HL-60 (cell line): ENCODE results near the gene FZD2.

Experiments used
- DNase-seq, 2 experiments: peaks; one replicate each; pipeline ENCODE4 v3.0.0-alpha.2; 2010 to 2020; ENCODE audit warnings: low read depth in 1 of 2, low spot score in 1 of 2
- H3K27ac ChIP-seq: fragments of 250-450 bp; sonication (Bioruptor Pico); replicated peaks from 2 replicates; pipeline ENCODE4 v1.5.1; 2020; ENCODE audit warnings: mild to moderate bottlenecking, moderate library complexity
- H3K27me3 ChIP-seq: fragments of 250-450 bp; sonication (Bioruptor Pico); 2 replicates; pipeline ENCODE4 v1.5.1; 2021; ENCODE audit warnings: mild to moderate bottlenecking, moderate library complexity; ENCODE audit not compliant: insufficient read depth, poor library complexity, severe bottlenecking
- H3K4me3 ChIP-seq: replicated peaks from 2 replicates; pipeline ENCODE4 v1.5.1; 2011; ENCODE audit warnings: mild to moderate bottlenecking, control low read depth, low read length; ENCODE audit not compliant: insufficient read depth
- CTCF ChIP-seq: IDR thresholded peaks from one replicate; pipeline ENCODE4 v1.5.1; 2011; ENCODE audit warnings: low read length, control low read depth, inconsistent platforms; ENCODE audit not compliant: insufficient read depth
- GABPA ChIP-seq: IDR thresholded peaks from 2 replicates; pipeline ENCODE4 v1.6.1; 2012; ENCODE audit warnings: low read depth
- POLR2AphosphoS5 ChIP-seq: IDR thresholded peaks from 2 replicates; pipeline ENCODE4 v1.6.1; 2012; ENCODE audit warnings: low read depth
- SPI1 ChIP-seq: IDR thresholded peaks from 2 replicates; pipeline ENCODE4 v1.6.1; 2012; ENCODE audit warnings: low read depth, mild to moderate bottlenecking, borderline replicate concordance
- TF ChIP-seq, protein P1 (sequence below): IDR thresholded peaks from 2 replicates; pipeline ENCODE4 v1.6.1; 2012; ENCODE audit warnings: low read depth; ENCODE audit not compliant: insufficient replicate concordance

FZD2 gene

DNA sequence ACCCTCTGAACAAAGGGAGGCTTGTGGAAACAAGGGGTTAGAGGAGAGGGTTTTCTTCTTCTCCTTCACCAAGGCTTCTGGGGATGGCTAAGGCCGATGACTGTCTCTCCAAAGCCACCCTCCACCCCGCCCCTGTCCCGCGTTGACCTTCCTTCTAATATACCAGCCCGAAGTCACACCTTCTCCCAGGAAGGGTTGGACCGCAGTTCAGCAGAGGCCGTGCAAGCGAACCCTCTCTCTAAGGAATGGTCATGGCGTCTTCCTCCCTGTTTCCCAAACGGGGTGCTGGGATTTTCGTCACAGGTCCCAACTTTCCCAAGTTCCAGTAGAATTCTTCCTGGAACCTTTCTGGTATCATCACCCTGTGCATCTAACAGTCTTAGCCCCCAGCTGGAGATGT lies 49.4 kb downstream of the FZD2 start:
- TF ChIP-seq GABPA: no peak
- TF ChIP-seq, protein P1, sequence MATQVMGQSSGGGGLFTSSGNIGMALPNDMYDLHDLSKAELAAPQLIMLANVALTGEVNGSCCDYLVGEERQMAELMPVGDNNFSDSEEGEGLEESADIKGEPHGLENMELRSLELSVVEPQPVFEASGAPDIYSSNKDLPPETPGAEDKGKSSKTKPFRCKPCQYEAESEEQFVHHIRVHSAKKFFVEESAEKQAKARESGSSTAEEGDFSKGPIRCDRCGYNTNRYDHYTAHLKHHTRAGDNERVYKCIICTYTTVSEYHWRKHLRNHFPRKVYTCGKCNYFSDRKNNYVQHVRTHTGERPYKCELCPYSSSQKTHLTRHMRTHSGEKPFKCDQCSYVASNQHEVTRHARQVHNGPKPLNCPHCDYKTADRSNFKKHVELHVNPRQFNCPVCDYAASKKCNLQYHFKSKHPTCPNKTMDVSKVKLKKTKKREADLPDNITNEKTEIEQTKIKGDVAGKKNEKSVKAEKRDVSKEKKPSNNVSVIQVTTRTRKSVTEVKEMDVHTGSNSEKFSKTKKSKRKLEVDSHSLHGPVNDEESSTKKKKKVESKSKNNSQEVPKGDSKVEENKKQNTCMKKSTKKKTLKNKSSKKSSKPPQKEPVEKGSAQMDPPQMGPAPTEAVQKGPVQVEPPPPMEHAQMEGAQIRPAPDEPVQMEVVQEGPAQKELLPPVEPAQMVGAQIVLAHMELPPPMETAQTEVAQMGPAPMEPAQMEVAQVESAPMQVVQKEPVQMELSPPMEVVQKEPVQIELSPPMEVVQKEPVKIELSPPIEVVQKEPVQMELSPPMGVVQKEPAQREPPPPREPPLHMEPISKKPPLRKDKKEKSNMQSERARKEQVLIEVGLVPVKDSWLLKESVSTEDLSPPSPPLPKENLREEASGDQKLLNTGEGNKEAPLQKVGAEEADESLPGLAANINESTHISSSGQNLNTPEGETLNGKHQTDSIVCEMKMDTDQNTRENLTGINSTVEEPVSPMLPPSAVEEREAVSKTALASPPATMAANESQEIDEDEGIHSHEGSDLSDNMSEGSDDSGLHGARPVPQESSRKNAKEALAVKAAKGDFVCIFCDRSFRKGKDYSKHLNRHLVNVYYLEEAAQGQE: no peak
- no peak for TF ChIP-seq CTCF
- no peak for TF ChIP-seq POLR2AphosphoS5
- no peak for TF ChIP-seq SPI1
- no peak for DNase-seq
- Histone ChIP-seq H3K27me3 (no peaks in the 10 kb centered on the region), H3K27ac (no peak overlapping the region), H3K4me3 (no peak overlapping the region)

- H3K4me3 ChIP-seq: no peak overlapping the region
- no peaks in the 10 kb centered on the region for H3K27me3 ChIP-seq
- DNase-seq: no peak
- TF ChIP-seq GABPA (no peak), POLR2AphosphoS5 (no peak), SPI1 (no peak)
- TF ChIP-seq, protein P1: no peak
- no peak overlapping the region for H3K27ac ChIP-seq
These were observed 50.8 kb downstream of the FZD2 start for GRCh38 chr17:44607836-44608690.

DNA sequence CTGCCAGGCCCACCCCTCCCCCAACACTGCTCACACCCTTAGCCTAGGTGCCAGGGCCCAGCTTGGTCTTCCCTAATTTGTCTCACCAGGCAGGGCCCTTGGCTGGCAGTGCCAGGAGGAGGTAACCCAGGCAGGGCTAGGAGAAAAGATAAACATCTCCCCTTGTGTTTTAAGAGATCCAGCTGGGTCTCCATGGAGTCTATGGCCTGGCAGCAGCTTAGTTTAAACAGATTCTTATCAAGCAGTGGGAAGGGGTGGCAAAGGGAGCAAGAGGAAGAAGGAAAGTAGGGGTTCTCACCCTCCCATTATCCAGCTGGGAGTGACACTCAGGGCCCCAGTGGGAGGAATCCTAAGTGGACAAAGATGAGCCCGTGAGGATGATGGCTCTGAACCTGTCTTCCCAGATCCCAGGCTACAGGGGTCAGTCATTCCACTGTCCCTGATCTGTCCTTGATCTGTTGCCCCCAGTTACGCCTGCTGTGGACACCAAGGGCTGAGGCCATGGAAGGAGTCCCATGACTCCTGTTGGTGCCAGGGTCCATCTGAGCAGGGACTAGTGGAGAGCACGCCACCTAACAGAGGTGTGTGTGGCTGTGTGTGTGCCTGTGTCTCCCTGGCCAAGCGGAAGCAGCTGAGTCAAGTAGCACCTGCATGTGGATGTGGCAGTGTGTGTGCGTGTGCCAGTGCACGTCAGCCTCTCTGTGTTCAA lies 51.6 kb downstream of the FZD2 start:
- H3K27ac ChIP-seq: no peak overlapping the region
- no peak overlapping the region for H3K4me3 ChIP-seq
- DNase-seq: no peak
- H3K27me3 ChIP-seq: no peaks in the 10 kb centered on the region
- TF ChIP-seq, protein P1: no peak
- TF ChIP-seq SPI1: no peak
- TF ChIP-seq CTCF: no peak
- no peak for TF ChIP-seq GABPA
- TF ChIP-seq POLR2AphosphoS5: no peak
